Stomach (tissue), 9 donors: ENCODE results near the gene DNAH17. TPM values are rescaled to one million over a fixed set of nuclear protein-coding genes. Genes with fewer than 3 reads are reported as not detected.

ENCODE experiments used
- DNase-seq, 2 donors: peaks; one replicate each; pipeline versions ENCODE4 v3.0.0 to v3.0.0-alpha.2; 2013 to 2019
- H3K27ac ChIP-seq, 5 donors: fragments of 200-600 bp in 4 of 5; sonication (generic) in 4 of 5; one replicate each; pipeline ENCODE4 v1.5.1; 2013 to 2019; ENCODE audit warnings: mild to moderate bottlenecking in 1 of 5, moderate library complexity in 1 of 5
- H3K27me3 ChIP-seq, 3 donors: fragments of 200-600 bp; sonication (generic); one replicate each; pipeline ENCODE4 v1.5.1; 2017 to 2019; ENCODE audit warnings: mixed run types in 1 of 3
- H3K36me3 ChIP-seq, 4 donors: fragments of 200-600 bp; sonication (generic); 1 replicate in 3 of 4; 2 replicates in 1 of 4; pipeline ENCODE4 v1.5.1; 2016 to 2019
- H3K4me1 ChIP-seq, 4 donors: fragments of 200-600 bp; sonication (generic); one replicate each; pipeline ENCODE4 v1.5.1; 2016 to 2019
- H3K4me3 ChIP-seq, 4 donors: fragments of 200-600 bp; sonication (generic) in 3 of 4; one replicate each; pipeline ENCODE4 v1.5.1; 2016 to 2019; ENCODE audit warnings: mild to moderate bottlenecking in 1 of 4
- H3K9me3 ChIP-seq, 4 donors: fragments of 200-600 bp; sonication (generic); one replicate each; pipeline ENCODE4 v1.5.1; 2016 to 2019
- EP300 ChIP-seq: sonication (generic); formaldehyde crosslinking; IDR thresholded peaks from one replicate; pipeline ENCODE4 v1.6.1; 2017; ENCODE audit warnings: antibody characterized with exemption
- POLR2A ChIP-seq, 4 donors: fragments of 450-650 bp; IDR thresholded peaks; one replicate each; pipeline ENCODE4 v1.6.1; 2016; ENCODE audit warnings: antibody characterized with exemption in 4 of 4, control low read depth in 2 of 4, mild to moderate bottlenecking in 1 of 4, moderate library complexity in 1 of 4
- POLR2AphosphoS5 ChIP-seq, 3 donors: sonication (generic); formaldehyde crosslinking; IDR thresholded peaks; one replicate each; pipeline ENCODE4 v1.6.1; 2016; ENCODE audit warnings: antibody characterized with exemption in 3 of 3
- WGBS, 5 donors: extraction: QIAGEN DNeasy Blood & Tissue Kit in 3 of 5; methylation state at CpG; one replicate each; pipeline versions ENCODE4 v1.1.5 to v1.1.7; 2013 to 2018; 5-methylcytosine and 5-hydroxymethylcytosine counted together
- intact Hi-C: fragments of 100-400 bp; cut with DNase I; formaldehyde crosslinking; loops from one replicate; pipeline ENCODE4 v1.15.1; 2023; ENCODE audit warnings: low total_unique reads
- polyA plus RNA-seq, 3 donors: library from polyadenylated mRNA; stranded (reverse); fragments of 200-250 nt; gene quantifications; one replicate each; pipeline ENCODE4 v1.2.3, GENCODE V29; 2013
- total RNA-seq, 5 donors: library from RNA; depleted of rRNA; stranded (reverse); fragments of >200 nt; gene quantifications; one replicate each; pipeline versions ENCODE4 v1.1.0 to v1.2.3, GENCODE V29; 2014 to 2016
- TF ChIP-seq, protein P1 (sequence below), 7 experiments: fragments of 450-650 bp in 4 of 7; fragments of 200-600 bp in 3 of 7; sonication (generic) in 3 of 7; IDR thresholded peaks; one replicate each; pipeline ENCODE4 v1.5.1; 2016 to 2019; ENCODE audit warnings: antibody characterized with exemption in 7 of 7, control low read depth in 2 of 7, mild to moderate bottlenecking in 1 of 7
- donor health status: healthy with polysubstance abuse.
- donor health status: Bipolar disorder and iron deficiency.
- donor health status: healthy.

The DNAH17 gene
- total and polyA plus RNA-seq, 8 donors: 0.03 to 2.4 (median 0.45) TPM; not detected in 5

DNA sequence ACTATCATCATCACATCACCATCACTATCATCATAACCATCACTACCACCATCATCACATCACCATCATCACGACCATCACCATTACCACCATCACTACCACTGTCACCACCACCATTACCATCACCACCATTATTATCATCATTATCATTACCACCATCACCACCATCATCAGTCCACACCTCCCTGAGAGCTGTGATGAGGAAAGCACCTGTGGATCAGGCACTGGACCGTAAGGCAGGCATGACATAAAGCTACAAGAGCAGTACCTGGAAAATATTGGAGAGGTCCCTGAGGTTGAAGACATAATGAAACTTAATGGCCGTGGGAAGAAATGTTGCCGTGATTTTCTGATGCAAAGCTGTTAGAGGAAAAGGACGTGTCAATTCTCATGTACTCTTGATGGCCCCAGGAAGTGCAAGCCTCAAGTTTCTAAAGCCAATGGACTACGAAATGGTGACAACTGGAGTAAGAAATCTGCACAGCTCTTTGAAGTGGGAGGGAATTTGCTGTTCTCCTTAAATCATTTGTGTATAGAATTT lies 98.4 kb downstream of the DNAH17 start:
- no peak for DNase-seq
- WGBS, 5 donors: 87 to 94% (median 93%) methylated on average over 6 of the region's 6 CpGs
- Histone ChIP-seq H3K27me3 (peaks cover 0 to 10% (median 0%) of the 10 kb centered on the region in 3 donors), H3K4me3 (no peak overlapping the region), H3K36me3 (no peaks in the 10 kb centered on the region), H3K9me3 (no peaks in the 10 kb centered on the region), H3K27ac (no peak overlapping the region), H3K4me1 (peaks cover 0 to 8% (median 0%) of the 10 kb centered on the region in 4 donors)
- intact Hi-C loops: no loop called here
- TF ChIP-seq POLR2A (IDR thresholded peaks at IDR 0.05) (no peak), POLR2AphosphoS5 (IDR thresholded peaks at IDR 0.05) (no peak), EP300 (no peak)
- TF ChIP-seq, protein P1, sequence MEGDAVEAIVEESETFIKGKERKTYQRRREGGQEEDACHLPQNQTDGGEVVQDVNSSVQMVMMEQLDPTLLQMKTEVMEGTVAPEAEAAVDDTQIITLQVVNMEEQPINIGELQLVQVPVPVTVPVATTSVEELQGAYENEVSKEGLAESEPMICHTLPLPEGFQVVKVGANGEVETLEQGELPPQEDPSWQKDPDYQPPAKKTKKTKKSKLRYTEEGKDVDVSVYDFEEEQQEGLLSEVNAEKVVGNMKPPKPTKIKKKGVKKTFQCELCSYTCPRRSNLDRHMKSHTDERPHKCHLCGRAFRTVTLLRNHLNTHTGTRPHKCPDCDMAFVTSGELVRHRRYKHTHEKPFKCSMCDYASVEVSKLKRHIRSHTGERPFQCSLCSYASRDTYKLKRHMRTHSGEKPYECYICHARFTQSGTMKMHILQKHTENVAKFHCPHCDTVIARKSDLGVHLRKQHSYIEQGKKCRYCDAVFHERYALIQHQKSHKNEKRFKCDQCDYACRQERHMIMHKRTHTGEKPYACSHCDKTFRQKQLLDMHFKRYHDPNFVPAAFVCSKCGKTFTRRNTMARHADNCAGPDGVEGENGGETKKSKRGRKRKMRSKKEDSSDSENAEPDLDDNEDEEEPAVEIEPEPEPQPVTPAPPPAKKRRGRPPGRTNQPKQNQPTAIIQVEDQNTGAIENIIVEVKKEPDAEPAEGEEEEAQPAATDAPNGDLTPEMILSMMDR (IDR thresholded peaks at IDR 0.05): no peak

DNA sequence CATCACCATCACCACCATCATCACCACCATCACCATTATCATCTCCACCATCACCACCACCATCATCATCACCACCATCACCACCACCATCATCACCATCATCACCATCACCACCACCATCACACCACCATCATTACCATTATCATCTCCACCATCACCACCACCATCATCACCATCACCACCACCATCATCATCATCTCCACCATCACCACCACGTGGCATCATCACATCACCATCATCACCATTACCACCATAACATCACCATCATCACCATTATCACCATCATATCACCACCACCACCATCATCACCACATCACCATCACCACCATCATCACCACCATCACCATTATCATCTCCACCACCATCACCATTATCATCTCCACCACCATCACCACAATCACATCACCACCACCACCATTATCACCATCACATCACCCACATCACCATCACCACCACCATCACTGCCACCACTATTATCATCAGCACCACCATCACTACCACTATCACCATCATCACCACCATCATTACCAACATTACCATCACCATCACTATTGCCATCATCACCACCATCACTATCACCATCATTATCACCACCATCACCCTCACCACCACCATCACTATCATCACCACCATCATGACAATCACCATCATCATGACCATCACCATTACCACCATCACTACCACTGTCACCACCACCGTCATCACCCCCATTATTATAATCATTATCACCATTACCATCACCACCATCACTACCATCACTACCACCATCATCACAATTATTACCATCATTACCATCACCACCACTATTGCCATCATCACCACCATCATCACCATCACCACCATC lies 99.1 kb downstream of the DNAH17 start:
- 85 to 90% (median 87%) methylated on average over 2 of the region's 2 CpGs for WGBS, 5 donors
- peaks cover 0 to 10% (median 0%) of the 10 kb centered on the region in 3 donors for H3K27me3 ChIP-seq
- no peak overlapping the region for H3K27ac ChIP-seq
- H3K4me3 ChIP-seq: no peak overlapping the region
- intact Hi-C loops: no loop called here
- peaks cover 0 to 9% (median 0%) of the 10 kb centered on the region in 4 donors for H3K4me1 ChIP-seq
- no peak for DNase-seq
- TF ChIP-seq POLR2A (IDR thresholded peaks at IDR 0.05): no peak
- TF ChIP-seq POLR2AphosphoS5 (IDR thresholded peaks at IDR 0.05): no peak
- TF ChIP-seq EP300: no peak
- no peaks in the 10 kb centered on the region for H3K36me3 ChIP-seq
- H3K9me3 ChIP-seq: no peaks in the 10 kb centered on the region

DNA sequence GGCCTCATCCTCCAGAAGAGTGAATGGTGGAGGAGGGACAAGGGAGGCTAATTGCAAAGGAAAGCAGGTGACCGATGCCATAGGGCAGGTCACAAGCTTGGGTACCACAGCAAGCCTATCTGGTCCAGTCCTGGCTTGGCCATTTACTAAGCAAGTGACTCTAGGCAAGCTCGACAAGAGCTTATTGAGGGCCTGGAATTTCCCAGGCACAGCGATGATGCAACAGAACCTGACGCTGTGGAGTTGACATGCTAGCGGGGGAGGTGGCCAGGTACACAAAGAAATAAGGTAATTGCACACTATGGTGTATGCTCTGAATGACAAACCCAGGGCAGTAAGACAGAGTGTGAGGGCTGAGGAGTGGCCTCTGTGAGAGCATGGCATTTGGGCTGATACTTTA lies 100.2 kb downstream of the DNAH17 start:
- Histone ChIP-seq H3K27ac (no peak overlapping the region), H3K4me1 (peaks cover 0 to 9% (median 0%) of the 10 kb centered on the region in 4 donors), H3K4me3 (no peak overlapping the region), H3K36me3 (no peaks in the 10 kb centered on the region), H3K9me3 (no peaks in the 10 kb centered on the region), H3K27me3 (peaks cover 0 to 12% (median 5%) of the 10 kb centered on the region in 3 donors)
- no peak for DNase-seq
- TF ChIP-seq EP300: no peak
- TF ChIP-seq, protein P1 (IDR thresholded peaks at IDR 0.05): no peak
- TF ChIP-seq POLR2AphosphoS5 (IDR thresholded peaks at IDR 0.05): no peak
- 71 to 83% (median 79%) methylated on average over 5 of the region's 5 CpGs for WGBS, 5 donors
- intact Hi-C loops: no loop called here

DNA sequence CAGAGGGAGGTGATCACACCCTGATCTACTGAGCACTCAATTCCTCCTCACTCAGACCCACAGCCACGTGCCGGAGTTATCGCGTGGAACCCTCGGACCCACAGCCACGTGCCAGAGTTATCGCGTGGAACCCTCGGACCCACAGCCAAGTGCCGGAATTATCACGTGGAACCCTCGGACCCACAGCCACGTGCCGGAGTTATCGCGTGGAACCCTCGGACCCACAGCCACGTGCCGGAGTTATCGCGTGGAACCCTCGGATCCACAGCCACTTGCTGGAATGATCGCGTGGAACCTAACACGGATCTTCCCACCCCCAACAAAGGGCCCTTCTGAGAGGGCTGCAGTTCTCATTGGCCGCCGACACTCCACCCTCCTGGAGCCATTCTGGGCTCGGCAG lies 101.0 kb downstream of the DNAH17 start:
- H3K27ac ChIP-seq: no peak overlapping the region
- H3K9me3 ChIP-seq: no peaks in the 10 kb centered on the region
- peaks cover 0 to 19% (median 5%) of the 10 kb centered on the region in 3 donors for H3K27me3 ChIP-seq
- peaks cover 0 to 9% (median 0%) of the 10 kb centered on the region in 4 donors for H3K4me1 ChIP-seq
- no peaks in the 10 kb centered on the region for H3K36me3 ChIP-seq
- no peak for DNase-seq
- TF ChIP-seq EP300 (no peak), POLR2AphosphoS5 (IDR thresholded peaks at IDR 0.05) (no peak), POLR2A (IDR thresholded peaks at IDR 0.05) (no peak)
- TF ChIP-seq, protein P1 (IDR thresholded peaks at IDR 0.05): no peak
- H3K4me3 ChIP-seq: no peak overlapping the region
- WGBS, 5 donors: 81 to 96% (median 95%) methylated on average over 7 to 28 of the region's 28 CpGs
- intact Hi-C loops: no loop called here
